WTC11 (cell line): ENCODE measurements around the gene MMAA. TPM values are rescaled to one million over a fixed set of nuclear protein-coding genes. Genes with fewer than 3 reads are reported as not detected.
"Not testable (repeated sequence)": the region's sequence is repeated elsewhere in the genome, so short reads cannot be mapped to it uniquely, and the experiment has no call there.

ENCODE experiments used
- ATAC-seq: fragments of 200-7000 bp; cut with Tn5 transposase; 2 replicates; pipeline ENCODE4 v1.10.0; 2021; ENCODE audit warnings: mild to moderate bottlenecking, moderate library complexity
- CTCF ChIA-PET: fragments of 300-600 bp; sonication (Branson Sonifier 250); formaldehyde crosslinking; loops from one replicate; lab custom pipeline; 2021; ENCODE audit warnings: antibody characterized with exemption; lab: Charles Lee
- POLR2A ChIA-PET: fragments of 350-600 bp; sonication (Branson Sonifier 250); formaldehyde crosslinking; loops from one replicate; lab custom pipeline; 2021; ENCODE audit warnings: antibody characterized with exemption; lab: Charles Lee
- DNase-seq: peaks from one replicate; pipeline ENCODE4 v3.0.0; 2021; ENCODE audit warnings: low spot score
- H3K27ac Mint-ChIP-seq: 2 replicates; pipeline ENCODE4 v1.8.0; 2021; ENCODE audit warnings: mixed read lengths
- H3K27me3 Mint-ChIP-seq: 2 replicates; pipeline ENCODE4 v1.8.0; 2021; ENCODE audit warnings: low read depth, mild to moderate bottlenecking, moderate library complexity, mixed read lengths
- H3K36me3 Mint-ChIP-seq: 2 replicates; pipeline ENCODE4 v1.8.0; 2021; ENCODE audit warnings: mixed read lengths
- H3K4me1 Mint-ChIP-seq: 2 replicates; pipeline ENCODE4 v1.8.0; 2022; ENCODE audit warnings: mixed read lengths
- H3K4me3 Mint-ChIP-seq: 2 replicates; pipeline ENCODE4 v1.8.0; 2021; ENCODE audit warnings: mild to moderate bottlenecking, moderate library complexity, mixed read lengths
- H3K9me3 Mint-ChIP-seq: 2 replicates; pipeline ENCODE4 v1.8.0; 2021; ENCODE audit warnings: mixed read lengths
- ARID4B ChIP-seq: sonication (generic); formaldehyde crosslinking; IDR thresholded peaks from 2 replicates; pipeline ENCODE4 v1.8.0; 2023; ENCODE audit warnings: missing genetic modification reagents, mild to moderate bottlenecking, borderline replicate concordance
- ATF1 ChIP-seq: sonication (generic); formaldehyde crosslinking; IDR thresholded peaks from 2 replicates; pipeline ENCODE4 v1.8.1; 2023; ENCODE audit warnings: mild to moderate bottlenecking, moderate library complexity, missing genetic modification reagents
- HMGA2 ChIP-seq: fragments of 250-450 bp; sonication (Bioruptor Pico); IDR thresholded peaks from 2 replicates; pipeline ENCODE4 v1.4.0; 2021; ENCODE audit warnings: mild to moderate bottlenecking, moderate library complexity
- IRF2 ChIP-seq: sonication (generic); formaldehyde crosslinking; IDR thresholded peaks from 2 replicates; pipeline ENCODE4 v1.8.0; 2022; ENCODE audit warnings: low read depth, missing genetic modification reagents, borderline replicate concordance
- MXD4 ChIP-seq: fragments of 250-450 bp; sonication (Bioruptor Pico); IDR thresholded peaks from 2 replicates; pipeline ENCODE4 v1.8.0; 2021; ENCODE audit warnings: mild to moderate bottlenecking, moderate library complexity, borderline replicate concordance
- NR3C1 ChIP-seq: sonication (generic); formaldehyde crosslinking; conservative IDR thresholded peaks from 2 replicates; pipeline ENCODE4 v1.8.1; 2023; ENCODE audit warnings: low read depth, mild to moderate bottlenecking, missing genetic modification reagents
- OVOL2 ChIP-seq: fragments of 250-450 bp; sonication (Bioruptor Pico); IDR thresholded peaks from 2 replicates; pipeline ENCODE4 v1.9.0; 2021; ENCODE audit warnings: mild to moderate bottlenecking, borderline replicate concordance
- PREB ChIP-seq: sonication (generic); formaldehyde crosslinking; IDR thresholded peaks from 2 replicates; pipeline ENCODE4 v1.8.1; 2022; ENCODE audit warnings: mild to moderate bottlenecking, missing genetic modification reagents, moderate library complexity, borderline replicate concordance
- RORB ChIP-seq: fragments of 250-450 bp; sonication (Bioruptor Pico); IDR thresholded peaks from 2 replicates; pipeline ENCODE4 v1.9.0; 2021; ENCODE audit warnings: mild to moderate bottlenecking
- SMAD3 ChIP-seq: sonication (generic); formaldehyde crosslinking; IDR thresholded peaks from 2 replicates; pipeline ENCODE4 v1.8.0; 2022; ENCODE audit warnings: missing genetic modification reagents, mild to moderate bottlenecking, borderline replicate concordance
- USF2 ChIP-seq: sonication (generic); formaldehyde crosslinking; IDR thresholded peaks from 2 replicates; pipeline ENCODE4 v1.8.1; 2023; ENCODE audit warnings: mild to moderate bottlenecking, missing genetic modification reagents, moderate library complexity
- ZNF281 ChIP-seq: sonication (generic); formaldehyde crosslinking; IDR thresholded peaks from 2 replicates; pipeline ENCODE4 v1.8.0; 2023; ENCODE audit warnings: mild to moderate bottlenecking, missing genetic modification reagents
- ZNF423 ChIP-seq: fragments of 250-450 bp; sonication (Bioruptor Pico); IDR thresholded peaks from 2 replicates; pipeline ENCODE4 v2.1.2; 2022; ENCODE audit warnings: mild to moderate bottlenecking, moderate library complexity
- total RNA-seq: library from RNA; stranded (reverse); gene quantifications from 3 replicates; pipeline ENCODE4 v1.2.3, GENCODE V29; 2021
- TF ChIP-seq, protein P1 (sequence below): sonication (generic); formaldehyde crosslinking; conservative IDR thresholded peaks from 2 replicates; pipeline ENCODE4 v1.8.1; 2022; ENCODE audit warnings: mild to moderate bottlenecking, missing genetic modification reagents
- TF ChIP-seq, protein P2 (sequence below): sonication (generic); formaldehyde crosslinking; conservative IDR thresholded peaks from 2 replicates; pipeline ENCODE4 v1.8.1; 2023; ENCODE audit warnings: mild to moderate bottlenecking, low read depth, missing genetic modification reagents, moderate library complexity
- TF ChIP-seq, protein P3 (sequence below): sonication (generic); formaldehyde crosslinking; IDR thresholded peaks from 2 replicates; pipeline ENCODE4 v1.8.1; 2023; ENCODE audit warnings: mild to moderate bottlenecking, missing genetic modification reagents

The MMAA gene
- total RNA-seq, 1 experiment from 2014 or later, result 4.9 TPM

DNA sequence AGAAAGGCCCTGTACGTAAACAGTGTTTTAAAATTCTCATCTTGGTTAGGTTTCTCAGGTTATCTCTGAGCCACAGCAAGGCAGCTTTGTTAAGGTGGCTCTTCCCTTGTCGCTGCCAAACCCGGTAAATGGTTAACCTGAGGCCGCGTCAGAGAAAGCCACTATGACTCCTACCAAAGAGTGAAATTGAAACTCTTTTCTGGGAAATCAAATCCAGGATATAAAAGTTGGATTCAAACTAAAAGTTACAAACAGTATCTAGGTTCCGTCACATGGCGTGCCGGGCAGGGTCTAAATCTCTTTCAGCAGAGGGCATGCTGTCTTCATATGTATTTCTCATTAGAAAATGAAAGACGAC is 433 bp downstream of the MMAA start:
- H3K9me3 Mint-ChIP-seq, result peaks cover 20% of the 10 kb centered on the region
- TF ChIP-seq ZNF423 (CRISPR knock-in tag) (0 out of 2 replicates have a peak, but pooled peaks have one; percentile 1), MXD4 (CRISPR knock-in tag) (no peak)
- POLR2A ChIA-PET, result no interaction called here
- H3K36me3 Mint-ChIP-seq, result peaks cover 20% of the 10 kb centered on the region
- peaks cover 41% of the 10 kb centered on the region for H3K4me1 Mint-ChIP-seq
- H3K27ac Mint-ChIP-seq, result peak overlapping the region; percentile 94
- H3K27me3 Mint-ChIP-seq, result no peaks in the 10 kb centered on the region; the same call in 1 of the 2 replicates
- CTCF ChIA-PET, result interaction anchor here (0.7 to 1.0 kb wide), 2 partner anchors 23 to 402 kb away, joined by 3 read pairs; no protein-coding TSS in a partner anchor
- DNase-seq (no peak), ATAC-seq (peak; percentile 40)
- peak overlapping the region; percentile 94 for H3K4me3 Mint-ChIP-seq

DNA sequence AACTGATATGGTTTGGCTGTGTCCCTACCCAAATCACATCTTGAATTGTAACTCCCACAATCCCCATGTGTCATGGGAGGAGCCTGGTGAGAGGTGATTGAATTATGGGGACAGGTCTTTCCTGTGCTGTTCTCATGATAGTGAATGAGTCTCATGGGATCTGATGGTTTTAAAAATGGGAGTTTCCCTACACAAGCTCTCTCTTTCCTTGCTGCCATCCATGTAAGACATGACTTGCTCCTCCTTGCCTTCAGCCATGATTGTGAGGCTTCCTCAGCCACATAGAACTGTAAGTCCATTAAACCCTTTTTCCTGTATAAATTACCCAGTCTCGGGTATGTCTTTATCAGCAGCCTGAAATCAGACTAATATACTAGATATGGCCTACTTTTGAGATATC is 2.9 kb downstream of the MMAA start:
- H3K4me3 Mint-ChIP-seq, DNase-seq, ATAC-seq, H3K27ac Mint-ChIP-seq, H3K27me3 Mint-ChIP-seq, POLR2A ChIA-PET, CTCF ChIA-PET: not testable (repeated sequence)
- peaks cover 42% of the 10 kb centered on the region for H3K4me1 Mint-ChIP-seq
- H3K9me3 Mint-ChIP-seq, result peaks cover 25% of the 10 kb centered on the region
- peaks cover 22% of the 10 kb centered on the region for H3K36me3 Mint-ChIP-seq

GRCh38 chr4:145623831-145624230 is 4.6 kb downstream of the MMAA start:
- CTCF ChIA-PET, result interaction anchor here (1.3 kb wide), 1 partner anchor 11 kb away, joined by 4 read pairs; no protein-coding TSS in a partner anchor
- Mint-ChIP-seq H3K27me3 (no peaks in the 10 kb centered on the region; the same call in 1 of the 2 replicates), H3K4me1 (peaks cover 32% of the 10 kb centered on the region), H3K27ac (no peak overlapping the region), H3K4me3 (no peak overlapping the region), H3K36me3 (peaks cover 22% of the 10 kb centered on the region), H3K9me3 (peaks cover 25% of the 10 kb centered on the region)
- TF ChIP-seq, protein P1, sequence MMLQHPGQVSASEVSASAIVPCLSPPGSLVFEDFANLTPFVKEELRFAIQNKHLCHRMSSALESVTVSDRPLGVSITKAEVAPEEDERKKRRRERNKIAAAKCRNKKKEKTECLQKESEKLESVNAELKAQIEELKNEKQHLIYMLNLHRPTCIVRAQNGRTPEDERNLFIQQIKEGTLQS (CRISPR knock-in tag), result no peak
- TF ChIP-seq ARID4B (no peak), ZNF281 (CRISPR knock-in tag) (no peak), HMGA2 (CRISPR knock-in tag) (no peak), PREB (no peak), ZNF423 (CRISPR knock-in tag) (no peak), OVOL2 (CRISPR knock-in tag) (no peak), NR3C1 (no peak), ATF1 (CRISPR knock-in tag) (no peak), RORB (CRISPR knock-in tag) (no peak), USF2 (no peak), SMAD3 (CRISPR knock-in tag) (no peak), IRF2 (no peak)
- TF ChIP-seq, protein P2, sequence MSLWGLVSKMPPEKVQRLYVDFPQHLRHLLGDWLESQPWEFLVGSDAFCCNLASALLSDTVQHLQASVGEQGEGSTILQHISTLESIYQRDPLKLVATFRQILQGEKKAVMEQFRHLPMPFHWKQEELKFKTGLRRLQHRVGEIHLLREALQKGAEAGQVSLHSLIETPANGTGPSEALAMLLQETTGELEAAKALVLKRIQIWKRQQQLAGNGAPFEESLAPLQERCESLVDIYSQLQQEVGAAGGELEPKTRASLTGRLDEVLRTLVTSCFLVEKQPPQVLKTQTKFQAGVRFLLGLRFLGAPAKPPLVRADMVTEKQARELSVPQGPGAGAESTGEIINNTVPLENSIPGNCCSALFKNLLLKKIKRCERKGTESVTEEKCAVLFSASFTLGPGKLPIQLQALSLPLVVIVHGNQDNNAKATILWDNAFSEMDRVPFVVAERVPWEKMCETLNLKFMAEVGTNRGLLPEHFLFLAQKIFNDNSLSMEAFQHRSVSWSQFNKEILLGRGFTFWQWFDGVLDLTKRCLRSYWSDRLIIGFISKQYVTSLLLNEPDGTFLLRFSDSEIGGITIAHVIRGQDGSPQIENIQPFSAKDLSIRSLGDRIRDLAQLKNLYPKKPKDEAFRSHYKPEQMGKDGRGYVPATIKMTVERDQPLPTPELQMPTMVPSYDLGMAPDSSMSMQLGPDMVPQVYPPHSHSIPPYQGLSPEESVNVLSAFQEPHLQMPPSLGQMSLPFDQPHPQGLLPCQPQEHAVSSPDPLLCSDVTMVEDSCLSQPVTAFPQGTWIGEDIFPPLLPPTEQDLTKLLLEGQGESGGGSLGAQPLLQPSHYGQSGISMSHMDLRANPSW (CRISPR knock-in tag), result no peak
- TF ChIP-seq, protein P3, sequence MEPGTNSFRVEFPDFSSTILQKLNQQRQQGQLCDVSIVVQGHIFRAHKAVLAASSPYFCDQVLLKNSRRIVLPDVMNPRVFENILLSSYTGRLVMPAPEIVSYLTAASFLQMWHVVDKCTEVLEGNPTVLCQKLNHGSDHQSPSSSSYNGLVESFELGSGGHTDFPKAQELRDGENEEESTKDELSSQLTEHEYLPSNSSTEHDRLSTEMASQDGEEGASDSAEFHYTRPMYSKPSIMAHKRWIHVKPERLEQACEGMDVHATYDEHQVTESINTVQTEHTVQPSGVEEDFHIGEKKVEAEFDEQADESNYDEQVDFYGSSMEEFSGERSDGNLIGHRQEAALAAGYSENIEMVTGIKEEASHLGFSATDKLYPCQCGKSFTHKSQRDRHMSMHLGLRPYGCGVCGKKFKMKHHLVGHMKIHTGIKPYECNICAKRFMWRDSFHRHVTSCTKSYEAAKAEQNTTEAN (CRISPR knock-in tag), result no peak
- POLR2A ChIA-PET, result no interaction called here
- ATAC-seq, result no peak
- DNase-seq, result no peak
